RWPE1 (cell line): Measurements from ENCODE around the gene FRAS1.

Source experiments
- CTCF ChIA-PET: fragments of 350-600 bp; sonication (Branson Sonifier 250); formaldehyde crosslinking; extraction: SDS; loops from one replicate; lab custom pipeline; 2021; lab: Yijun Ruan, JAX
- POLR2A ChIA-PET: fragments of 400-600 bp; formaldehyde crosslinking; extraction: SDS; loops from one replicate; lab custom pipeline; 2020; ENCODE audit warnings: antibody characterized with exemption; ENCODE audit not compliant: low non-redundant PET; lab: Yijun Ruan, JAX
- DNase-seq: peaks from one replicate; pipeline ENCODE4 v3.0.0; 2012; ENCODE audit warnings: low spot score
- H3K27ac ChIP-seq: fragments of 450-650 bp; 2 replicates; pipeline ENCODE4 v1.5.1; 2017
- CTCF ChIP-seq: fragments of 450-650 bp; conservative IDR thresholded peaks from 2 replicates; pipeline ENCODE4 v1.5.1; 2017; ENCODE audit warnings: low read depth, mild to moderate bottlenecking

Gene FRAS1

GRCh38 chr4:78528327-78528726 is 471.2 kb downstream of the FRAS1 start:
- ChIA-PET CTCF (no interaction called here), POLR2A (no interaction called here)
- no peak for DNase-seq
- no peak for TF ChIP-seq CTCF
- no peak overlapping the region for H3K27ac ChIP-seq

GRCh38 chr4:78529569-78530209 is 472.6 kb downstream of the FRAS1 start:
- no peak for TF ChIP-seq CTCF
- H3K27ac ChIP-seq = no peak overlapping the region
- ChIA-PET POLR2A (no interaction called here), CTCF (interaction anchor here (0.7 kb wide), 1 partner anchor 434 kb away, joined by 3 read pairs; no protein-coding TSS in a partner anchor)
- peak; percentile 73 for DNase-seq

- no peak overlapping the region for H3K27ac ChIP-seq
- no peak for DNase-seq
- ChIA-PET CTCF (no interaction called here), POLR2A (no interaction called here)
- TF ChIP-seq CTCF = no peak
Measured at GRCh38 chr4:78532046-78532445, 474.9 kb downstream of the FRAS1 start.

GRCh38 chr4:78533854-78534253 is 476.7 kb downstream of the FRAS1 start:
- no peak overlapping the region for H3K27ac ChIP-seq
- DNase-seq = no peak
- CTCF ChIA-PET = no interaction called here
- no peak for TF ChIP-seq CTCF
- POLR2A ChIA-PET = no interaction called here

- no peak for DNase-seq
- POLR2A ChIA-PET = no interaction called here
- H3K27ac ChIP-seq = no peak overlapping the region
- CTCF ChIA-PET = no interaction called here
- TF ChIP-seq CTCF = no peak
Measured at GRCh38 chr4:78534286-78534955, 477.3 kb downstream of the FRAS1 start.

DNA sequence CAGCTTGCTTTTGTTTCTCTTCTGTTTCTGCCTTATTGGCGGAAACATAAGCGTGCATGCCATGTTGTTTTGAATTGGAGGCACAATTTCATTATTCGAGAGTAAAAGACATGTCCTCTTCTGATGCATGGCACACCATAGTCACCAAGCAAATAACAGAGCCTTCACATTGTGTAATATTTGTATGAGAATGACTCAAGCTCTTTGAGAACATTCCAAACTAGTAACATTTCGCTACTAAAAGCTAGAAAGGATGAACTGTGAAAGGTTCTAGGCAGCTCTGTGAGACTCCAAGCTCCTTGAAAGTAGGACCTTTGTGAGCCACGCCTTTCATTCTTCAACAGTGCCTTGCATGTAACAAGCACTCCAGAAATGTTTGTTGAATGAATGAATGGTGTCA is 485.2 kb downstream of the FRAS1 start:
- DNase-seq = no peak
- no peak overlapping the region for H3K27ac ChIP-seq
- TF ChIP-seq CTCF = no peak
- CTCF ChIA-PET = interaction anchor here (1.5 kb wide), 1 partner anchor 9 kb away, joined by 3 read pairs; the partner anchor contains the start of gene ANXA3
- POLR2A ChIA-PET = no interaction called here
